Endothelial cell (in vitro differentiated cells): ENCODE measurements around the gene PUSL1. TPM values are rescaled to one million over a fixed set of nuclear protein-coding genes. Genes with fewer than 3 reads are reported as not detected.

Experiments
- DNase-seq: peaks from one replicate; pipeline ENCODE4 v3.0.0; 2021; ENCODE audit warnings: low spot score
- H3K27ac Mint-ChIP-seq: one replicate; pipeline ENCODE4 v1.8.0; 2021; ENCODE audit warnings: mixed read lengths, inconsistent platforms; ENCODE audit not compliant: unreplicated experiment
- H3K27me3 Mint-ChIP-seq: one replicate; pipeline ENCODE4 v1.8.0; 2021; ENCODE audit warnings: mild to moderate bottlenecking, moderate library complexity, mixed read lengths, inconsistent platforms; ENCODE audit not compliant: unreplicated experiment
- H3K36me3 Mint-ChIP-seq: one replicate; pipeline ENCODE4 v1.8.0; 2021; ENCODE audit warnings: mild to moderate bottlenecking, low read depth, mixed read lengths, inconsistent platforms; ENCODE audit not compliant: unreplicated experiment
- H3K4me1 Mint-ChIP-seq: one replicate; pipeline ENCODE4 v1.8.0; 2021; ENCODE audit warnings: mild to moderate bottlenecking, mixed read lengths, inconsistent platforms; ENCODE audit not compliant: unreplicated experiment
- H3K4me3 Mint-ChIP-seq: one replicate; pipeline ENCODE4 v1.8.0; 2021; ENCODE audit warnings: mild to moderate bottlenecking, mixed read lengths, inconsistent platforms; ENCODE audit not compliant: unreplicated experiment
- H3K9me3 Mint-ChIP-seq: one replicate; pipeline ENCODE4 v1.8.0; 2021; ENCODE audit warnings: mixed read lengths, inconsistent platforms; ENCODE audit not compliant: unreplicated experiment
- total RNA-seq: library from RNA; stranded (reverse); fragmentation: NEBNext Ultra II Directional; extraction: Animal tissue kit (Norgen Biotek cat#: 25700); gene quantifications from one replicate; pipeline ENCODE4 v1.2.1, GENCODE V29; 2021; ENCODE audit not compliant: unreplicated experiment
- TF ChIP-seq, protein P1 (sequence below): fragments of 200-600 bp; sonication (generic); IDR thresholded peaks from one replicate; pipeline ENCODE4 v1.5.0; 2021; ENCODE audit warnings: antibody characterized with exemption; ENCODE audit not compliant: unreplicated experiment

PUSL1 gene
- total RNA-seq, 1 donor from 2014 or later: 14.0 TPM

DNA sequence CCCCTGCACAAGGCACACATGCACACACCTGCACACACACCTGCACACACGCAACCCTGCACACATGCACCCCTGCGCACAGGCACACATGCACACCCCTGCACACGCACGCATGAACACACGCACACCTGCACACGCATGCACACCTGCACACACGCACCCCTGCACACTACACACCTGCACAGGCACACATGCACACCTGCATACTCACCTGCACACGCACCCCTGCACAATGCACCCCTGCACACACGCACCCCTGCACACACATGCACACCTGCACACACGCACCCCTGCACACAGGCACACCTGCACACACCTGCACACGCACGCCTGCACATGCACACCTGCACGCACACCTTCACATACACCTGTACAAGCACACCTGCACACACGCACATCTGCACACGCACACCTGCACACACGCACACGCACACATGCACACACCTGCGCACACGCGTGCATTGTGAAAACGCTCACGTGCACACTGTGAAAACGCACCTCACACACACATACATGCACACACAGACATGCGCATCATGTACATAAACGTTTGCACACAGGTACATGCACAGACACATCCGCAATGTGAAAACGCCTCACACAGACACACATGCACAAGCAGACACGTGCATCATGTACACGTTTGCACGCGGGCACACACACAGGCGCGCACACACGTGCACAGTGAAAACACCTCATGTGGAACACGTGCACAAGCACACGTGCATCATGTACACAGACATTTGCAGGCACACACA is 32.6 kb downstream of the PUSL1 start:
- H3K9me3 Mint-ChIP-seq: no peaks in the 10 kb centered on the region
- no peak for DNase-seq

DNA sequence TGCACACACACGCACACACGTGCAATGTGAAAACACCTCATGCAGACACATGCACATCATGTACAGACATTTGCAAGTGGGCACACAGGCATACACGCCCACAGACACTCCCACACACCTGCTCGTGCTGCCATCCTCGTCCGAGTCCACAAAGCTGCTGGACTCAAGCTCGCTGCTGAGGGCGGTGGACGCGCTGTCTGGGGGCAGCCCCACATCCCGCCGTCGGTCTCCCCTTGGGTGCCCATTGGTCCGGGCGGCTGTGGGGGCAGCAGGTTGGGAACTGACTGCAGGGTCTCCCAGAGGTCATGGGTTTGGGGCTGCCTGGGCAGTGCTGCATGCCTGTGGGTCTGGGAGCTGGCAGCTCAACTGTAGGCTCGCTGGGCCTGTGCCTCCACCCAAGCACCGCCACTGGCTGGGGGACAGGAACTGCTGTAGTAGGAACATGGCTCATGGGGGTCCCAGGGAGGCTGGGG is 33.2 kb downstream of the PUSL1 start:
- Mint-ChIP-seq H3K27ac (no peak overlapping the region), H3K4me1 (no peaks in the 10 kb centered on the region)

More for the DNA sequence above, 32.6 kb downstream of the PUSL1 start:
- Mint-ChIP-seq H3K27ac (peak overlapping the region; percentile 52), H3K27me3 (peaks cover 8% of the 10 kb centered on the region), H3K4me3 (peak overlapping the region; percentile 78), H3K36me3 (peaks cover 10% of the 10 kb centered on the region), H3K4me1 (no peaks in the 10 kb centered on the region)
- TF ChIP-seq, protein P1, sequence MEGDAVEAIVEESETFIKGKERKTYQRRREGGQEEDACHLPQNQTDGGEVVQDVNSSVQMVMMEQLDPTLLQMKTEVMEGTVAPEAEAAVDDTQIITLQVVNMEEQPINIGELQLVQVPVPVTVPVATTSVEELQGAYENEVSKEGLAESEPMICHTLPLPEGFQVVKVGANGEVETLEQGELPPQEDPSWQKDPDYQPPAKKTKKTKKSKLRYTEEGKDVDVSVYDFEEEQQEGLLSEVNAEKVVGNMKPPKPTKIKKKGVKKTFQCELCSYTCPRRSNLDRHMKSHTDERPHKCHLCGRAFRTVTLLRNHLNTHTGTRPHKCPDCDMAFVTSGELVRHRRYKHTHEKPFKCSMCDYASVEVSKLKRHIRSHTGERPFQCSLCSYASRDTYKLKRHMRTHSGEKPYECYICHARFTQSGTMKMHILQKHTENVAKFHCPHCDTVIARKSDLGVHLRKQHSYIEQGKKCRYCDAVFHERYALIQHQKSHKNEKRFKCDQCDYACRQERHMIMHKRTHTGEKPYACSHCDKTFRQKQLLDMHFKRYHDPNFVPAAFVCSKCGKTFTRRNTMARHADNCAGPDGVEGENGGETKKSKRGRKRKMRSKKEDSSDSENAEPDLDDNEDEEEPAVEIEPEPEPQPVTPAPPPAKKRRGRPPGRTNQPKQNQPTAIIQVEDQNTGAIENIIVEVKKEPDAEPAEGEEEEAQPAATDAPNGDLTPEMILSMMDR: no peak

DNA sequence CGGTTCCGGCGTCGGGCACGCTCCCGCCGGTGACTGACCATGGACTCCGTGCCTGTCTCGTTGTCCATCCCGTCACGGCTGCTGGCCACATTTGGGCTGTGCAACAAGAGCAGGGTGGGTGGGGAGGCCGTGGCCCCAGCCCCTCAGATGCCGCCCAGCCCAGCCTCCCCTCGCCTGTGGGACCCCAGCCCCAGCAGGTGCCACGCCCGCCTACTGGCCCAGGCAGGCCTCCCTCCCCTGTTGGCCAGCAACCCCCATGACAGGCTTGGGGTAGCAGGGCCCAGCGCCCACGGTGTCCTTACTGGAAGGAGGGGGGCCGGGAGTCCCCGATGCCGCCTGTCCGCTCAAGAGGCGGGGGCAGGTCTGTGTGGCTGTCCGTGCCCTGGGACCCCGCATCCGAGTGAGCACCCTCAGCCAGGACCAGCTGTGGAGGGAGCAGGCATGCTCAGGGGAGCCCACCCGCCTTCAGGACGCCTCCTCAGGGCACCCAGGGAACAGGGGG is 33.7 kb downstream of the PUSL1 start:
- TF ChIP-seq, protein P1: no peak
- Mint-ChIP-seq H3K4me1 (no peaks in the 10 kb centered on the region), H3K27ac (no peak overlapping the region), H3K36me3 (peaks cover 10% of the 10 kb centered on the region), H3K4me3 (no peak overlapping the region), H3K9me3 (no peaks in the 10 kb centered on the region), H3K27me3 (peaks cover 13% of the 10 kb centered on the region)
- no peak for DNase-seq

More for the DNA sequence above, 33.2 kb downstream of the PUSL1 start:
- Mint-ChIP-seq H3K4me3 (peak overlapping the region; percentile 78), H3K36me3 (peaks cover 10% of the 10 kb centered on the region), H3K27me3 (peaks cover 8% of the 10 kb centered on the region), H3K9me3 (no peaks in the 10 kb centered on the region)
- TF ChIP-seq, protein P1: no peak
- DNase-seq: no peak

DNA sequence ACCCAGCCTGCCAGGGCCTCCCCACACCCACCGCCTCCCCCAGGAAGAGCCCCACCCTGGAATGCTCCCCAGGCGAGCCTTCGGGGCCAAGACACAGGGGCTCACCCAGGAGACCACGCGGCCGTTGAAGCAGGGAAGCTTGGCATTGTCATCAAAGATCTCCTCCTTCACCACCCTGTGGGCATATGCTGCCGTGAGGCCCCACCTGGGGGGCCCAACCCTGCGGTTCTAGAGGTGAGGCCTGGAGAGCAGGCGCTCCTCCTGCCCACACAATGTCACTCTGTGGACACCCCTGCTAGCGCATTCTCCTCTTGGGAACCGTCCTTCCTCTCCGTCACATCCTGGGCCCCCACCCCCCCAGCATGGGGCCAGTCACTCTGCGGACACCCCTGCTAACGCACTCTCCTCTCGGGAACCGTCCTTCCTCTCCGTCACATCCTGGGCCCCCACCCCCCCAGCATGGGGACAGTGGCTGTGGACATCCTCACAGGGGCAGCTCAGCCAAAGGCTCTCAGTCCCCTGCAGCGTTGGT is 34.3 kb downstream of the PUSL1 start:
- TF ChIP-seq, protein P1: no peak
- peaks cover 13% of the 10 kb centered on the region for H3K27me3 Mint-ChIP-seq
- H3K4me3 Mint-ChIP-seq: no peak overlapping the region
- no peak overlapping the region for H3K27ac Mint-ChIP-seq
- peaks cover 10% of the 10 kb centered on the region for H3K36me3 Mint-ChIP-seq
- no peak for DNase-seq
- no peaks in the 10 kb centered on the region for H3K4me1 Mint-ChIP-seq
- no peaks in the 10 kb centered on the region for H3K9me3 Mint-ChIP-seq
